K562 (cell line): Measurements from ENCODE around the gene STXBP4. TPM values are rescaled to one million over a fixed set of nuclear protein-coding genes. Genes with fewer than 3 reads are reported as not detected.

Experiments
- ATAC-seq: fragments of 200-7000 bp; cut with Tn5 transposase; 3 replicates; pipeline ENCODE4 v1.9.1; 2020; ENCODE audit warnings: moderate library complexity
- BruUV-seq: library from RNA; stranded (reverse); fragments of 400-500 nt; replicated peaks from 2 replicates; lab custom pipeline; 2021; lab: Mats Ljungman, UMichigan
- CTCF ChIA-PET: fragments of 300-600 bp; formaldehyde crosslinking; extraction: SDS; loops from one replicate; lab custom pipeline; 2021; ENCODE audit warnings: low intra/inter-chr PET ratio; lab: Yijun Ruan, JAX
- POLR2A ChIA-PET: fragments of 300-600, 350-650 bp; sonication (Branson Sonifier 250); formaldehyde crosslinking; extraction: SDS; loops from one replicate; lab custom pipeline; 2021; ENCODE audit warnings: antibody characterized with exemption, inconsistent platforms; lab: Yijun Ruan, JAX
- DNase-seq, 4 experiments: peaks; one replicate each; pipeline versions ENCODE4 v3.0.0 to v3.0.0-alpha.2; 2011 to 2018; ENCODE audit warnings: low spot score in 3 of 4, mixed read lengths in 3 of 4; ENCODE audit errors: extremely low read depth in 1 of 4
- FAIRE-seq: peaks from 2 replicates; lab custom pipeline; 2011; peaks lifted over from hg19 to GRCh38; lab: Jason Lieb, UNC
- H2AFZ ChIP-seq: 2 replicates; pipeline ENCODE4 v1.6.0; 2011; ENCODE audit warnings: low read depth, low read length, control low read depth, inconsistent platforms
- H3K27ac ChIP-seq: fragments of 200-600 bp; 3 replicates; pipeline ENCODE4 v1.8.0; 2011; ENCODE audit warnings: low read depth, mild to moderate bottlenecking, control low read depth, inconsistent platforms, low read length, moderate library complexity, mixed read lengths; ENCODE audit errors: extremely low read depth
- H3K27me3 ChIP-seq, 2 experiments: fragments of 300-600 bp in 1 of 2; 2 replicates in 1 of 2; 3 replicates in 1 of 2; pipeline versions ENCODE4 v1.6.0 to v1.8.0; 2011; ENCODE audit warnings: inconsistent platforms in 2 of 2, low read length in 2 of 2, mild to moderate bottlenecking in 1 of 2, mixed read lengths in 1 of 2, moderate library complexity in 1 of 2; ENCODE audit not compliant: control insufficient read depth in 2 of 2, insufficient read depth in 2 of 2
- H3K36me3 ChIP-seq: fragments of 300-600 bp; 3 replicates; pipeline ENCODE4 v1.8.0; 2011; ENCODE audit warnings: mild to moderate bottlenecking, low read length, inconsistent platforms; ENCODE audit not compliant: control insufficient read depth, insufficient read depth
- H3K4me1 ChIP-seq, 2 experiments: fragments of 200-600 bp in 1 of 2; replicated peaks in 1 of 2; 2 replicates in 1 of 2; 3 replicates in 1 of 2; pipeline versions ENCODE4 v1.5.1 to v1.8.0; 2011; ENCODE audit warnings: inconsistent platforms in 2 of 2, low read length in 2 of 2, mild to moderate bottlenecking in 1 of 2, mixed read lengths in 1 of 2, moderate library complexity in 1 of 2; ENCODE audit not compliant: control insufficient read depth in 2 of 2, insufficient read depth in 2 of 2
- H3K4me2 ChIP-seq: 2 replicates; pipeline ENCODE4 v1.6.1; 2011; ENCODE audit warnings: low read length, control low read depth, inconsistent platforms, mixed read lengths; ENCODE audit not compliant: insufficient read depth
- H3K4me3 ChIP-seq: fragments of 200-600 bp; sonication (generic), shearing (Covaris generic); 2 replicates; pipeline ENCODE4 v1.5.1; 2016; ENCODE audit warnings: control low read depth, inconsistent platforms
- H3K79me2 ChIP-seq: fragments of 200-600 bp; 3 replicates; pipeline ENCODE4 v1.8.0; 2011; ENCODE audit warnings: low read length, inconsistent platforms; ENCODE audit not compliant: control insufficient read depth, insufficient read depth
- H3K9ac ChIP-seq, 2 experiments: 2 replicates each; pipeline versions ENCODE4 v1.6.0 to v1.6.1; 2011; ENCODE audit warnings: low read depth in 2 of 2, low read length in 2 of 2, control low read depth in 1 of 2, inconsistent platforms in 1 of 2, mild to moderate bottlenecking in 1 of 2, mixed read lengths in 1 of 2; ENCODE audit not compliant: insufficient read depth in 1 of 2
- H3K9me1 ChIP-seq: one replicate; pipeline ENCODE4 v1.6.0; 2011; ENCODE audit warnings: inconsistent platforms, mild to moderate bottlenecking, low read length, moderate library complexity; ENCODE audit not compliant: control insufficient read depth, insufficient read depth
- H3K9me3 ChIP-seq: replicated peaks from 2 replicates; pipeline ENCODE4 v1.5.1; 2011; ENCODE audit warnings: low read depth, low read length, inconsistent platforms; ENCODE audit not compliant: control insufficient read depth, insufficient read depth
- H4K20me1 ChIP-seq: replicated peaks from 2 replicates; pipeline ENCODE4 v1.6.1; 2011; ENCODE audit warnings: low read length, inconsistent platforms, mixed read lengths; ENCODE audit not compliant: control insufficient read depth, insufficient read depth
- ARID2 ChIP-seq: fragments of 450-650 bp; IDR thresholded peaks from 2 replicates; pipeline ENCODE4 v1.6.1; 2017; ENCODE audit warnings: antibody characterized with exemption, mild to moderate bottlenecking
- HDGF ChIP-seq: fragments of 450-650 bp; IDR thresholded peaks from 2 replicates; pipeline ENCODE4 v1.6.1; 2016
- ID3 ChIP-seq, 2 experiments: fragments of 250-450 bp in 1 of 2; fragments of 450-650 bp in 1 of 2; sonication (Bioruptor Pico) in 1 of 2; IDR thresholded peaks; 2 replicates each; pipeline versions ENCODE4 v1.6.1 to v1.8.0; 2016 to 2021; ENCODE audit warnings: mild to moderate bottlenecking in 2 of 2, moderate library complexity in 2 of 2, missing compliant biosample characterization in 1 of 2, missing genetic modification characterization in 1 of 2
- KLF13 ChIP-seq: fragments of 450-650 bp; IDR thresholded peaks from 2 replicates; pipeline ENCODE4 v1.6.1; 2016; ENCODE audit warnings: missing genetic modification characterization, low read depth, mild to moderate bottlenecking, missing compliant biosample characterization, moderate library complexity, borderline replicate concordance
- RFX1 ChIP-seq: fragments of 450-650 bp; IDR thresholded peaks from 2 replicates; pipeline ENCODE4 v1.6.1; 2016; ENCODE audit warnings: mild to moderate bottlenecking, moderate library complexity
- ZNF217 ChIP-seq: sonication (generic); formaldehyde crosslinking; IDR thresholded peaks from 2 replicates; pipeline ENCODE4 v1.8.0; 2022; ENCODE audit warnings: mild to moderate bottlenecking, missing genetic modification reagents
- ZNF24 ChIP-seq: fragments of 450-650 bp; IDR thresholded peaks from 2 replicates; pipeline ENCODE4 v1.6.1; 2016
- WGBS: fragments of 100-300 bp; shearing (Covaris generic); methylation state at CpG from one replicate; pipeline ENCODE4 v1.1.6; 2016; ENCODE audit warnings: low coverage, mixed read lengths; ENCODE audit not compliant: insufficient coverage; ENCODE audit errors: missing lambda C conversion rate; 5-methylcytosine and 5-hydroxymethylcytosine counted together
- in situ Hi-C: fragments of 300-500 bp; cut with MboI; formaldehyde crosslinking; loops from 4 replicates; pipeline ENCODE4 v1.15.0; 2018; ENCODE audit warnings: inconsistent platforms, mixed read lengths
- intact Hi-C: fragments of 100-400 bp; cut with micrococcal nuclease; formaldehyde crosslinking; loops from 2 replicates; pipeline ENCODE4 v1.14.2; 2022
- polyA plus RNA-seq, 8 experiments: library from polyadenylated mRNA; depleted of rRNA in 4 of 8; stranded (reverse) in 5 of 8; unstranded in 3 of 8; fragments of >200 nt; fragmentation: Nextera tagmentation in 2 of 8; fragmentation: Illumina TruSeq in 1 of 8; extraction: Ambion mirVana in 2 of 8; extraction: Trizol in 1 of 8; gene quantifications; 2 replicates each; pipeline versions ENCODE4 v1.2.1 to v1.2.3, GENCODE V29; 2011 to 2014; ENCODE audit warnings: inconsistent platforms in 1 of 8, missing spikeins in 1 of 8
- total RNA-seq, 7 experiments: library from RNA; depleted of rRNA in 6 of 7; stranded (reverse); fragments of >200 nt in 6 of 7; fragmentation: Illumina TruSeq in 2 of 7; extraction: Trizol in 2 of 7; gene quantifications; 2 replicates each; pipeline versions ENCODE4 v1.2.1 to v1.2.3, GENCODE V29; 2011 to 2021; ENCODE audit warnings: low replicate concordance in 1 of 7

STXBP4 gene
- total and polyA plus RNA-seq, 9 of the 15 experiments (the other 6 are each of a cell fraction or from before 2014, with no cell fraction given), result 11.6 to 23.2 (median 18.5) TPM

GRCh38 chr17:55023626-55024025 is 55.1 kb downstream of the STXBP4 start:
- Histone ChIP-seq H3K4me1 (no peaks in the 10 kb centered on the region), H3K4me3 (no peak overlapping the region), H3K79me2 (no peaks in the 10 kb centered on the region)
- in situ Hi-C loops, result no loop called here
- CTCF ChIA-PET, result no interaction called here
- WGBS, result 17% methylated on average over 1 of the region's 1 CpG
- no peak for ATAC-seq
- DNase-seq, result no peak
- no peak for FAIRE-seq
- TF ChIP-seq KLF13 (tag), result no peak
- no peak for TF ChIP-seq ID3 (CRISPR knock-in tag; IDR thresholded peaks at IDR 0.05)
- TF ChIP-seq ID3 (tag; IDR thresholded peaks at IDR 0.05), result no peak
- TF ChIP-seq ARID2, result no peak
- no peak for TF ChIP-seq ZNF24
- no peak for TF ChIP-seq HDGF
- TF ChIP-seq, all 486 proteins: peak for 0
- H3K4me2 ChIP-seq, result no peak overlapping the region
- no peaks in the 10 kb centered on the region for H3K9me3 ChIP-seq
- intact Hi-C loops, result no loop called here
- POLR2A ChIA-PET, result no interaction called here
- BruUV-seq, result no TSS peak
- no peak overlapping the region for H3K27ac ChIP-seq
- no peaks in the 10 kb centered on the region for H3K36me3 ChIP-seq
- no peaks in the 10 kb centered on the region for H3K9me1 ChIP-seq
- no peaks in the 10 kb centered on the region for H3K27me3 ChIP-seq
- no peak overlapping the region for H3K9ac ChIP-seq
- H4K20me1 ChIP-seq, result no peaks in the 10 kb centered on the region
- no peak overlapping the region for H2AFZ ChIP-seq

- no peaks in the 10 kb centered on the region for H4K20me1 ChIP-seq
- H2AFZ ChIP-seq, result no peak overlapping the region
- H3K9me1 ChIP-seq, result no peaks in the 10 kb centered on the region
- no peaks in the 10 kb centered on the region for H3K79me2 ChIP-seq
- WGBS, result 24% methylated on average over 1 of the region's 1 CpG
- no peak overlapping the region for H3K9ac ChIP-seq
- ATAC-seq (no peak), FAIRE-seq (no peak), DNase-seq (no peak)
- H3K36me3 ChIP-seq, result peaks cover 10% of the 10 kb centered on the region
- H3K4me1 ChIP-seq, result no peaks in the 10 kb centered on the region
- no peaks in the 10 kb centered on the region for H3K9me3 ChIP-seq
- H3K27ac ChIP-seq, result no peak overlapping the region
- H3K27me3 ChIP-seq, result no peaks in the 10 kb centered on the region
- no peak overlapping the region for H3K4me3 ChIP-seq
- 0 out of 2 replicates have a peak, but pooled peaks have one; percentile 12 for TF ChIP-seq RFX1
- no peak for TF ChIP-seq ZNF217 (CRISPR knock-in tag)
- in situ Hi-C loops, result no loop called here
- intact Hi-C loops, result no loop called here
- ChIA-PET CTCF (no interaction called here), POLR2A (no interaction called here)
- BruUV-seq, result no TSS peak
- no peak overlapping the region for H3K4me2 ChIP-seq
Observed at GRCh38 chr17:55037828-55038227, 69.3 kb downstream of the STXBP4 start.
